Epithelial cell of proximal tubule (primary cell): ENCODE results near the gene CHCHD4. TPM values are rescaled to one million over a fixed set of nuclear protein-coding genes. Genes with fewer than 3 reads are reported as not detected.

Source experiments
- DNase-seq: peaks from one replicate; pipeline ENCODE4 v3.0.0-alpha.2; 2011; ENCODE audit warnings: low read depth
- H3K4me3 ChIP-seq: 2 replicates; pipeline ENCODE4 v1.5.1; 2011; ENCODE audit warnings: low read depth, mild to moderate bottlenecking, low read length
- total RNA-seq: library from RNA; depleted of rRNA; stranded (reverse); fragments of >200 nt; gene quantifications from 2 replicates; pipeline ENCODE4 v1.2.3, GENCODE V29; 2015
- TF ChIP-seq, protein P1 (sequence below): conservative IDR thresholded peaks from 2 replicates; pipeline ENCODE4 v1.5.1; 2012; ENCODE audit warnings: low read depth, mild to moderate bottlenecking, low read length

CHCHD4 gene
- total RNA-seq, 1 donor from 2014 or later: 16.5 TPM

DNA sequence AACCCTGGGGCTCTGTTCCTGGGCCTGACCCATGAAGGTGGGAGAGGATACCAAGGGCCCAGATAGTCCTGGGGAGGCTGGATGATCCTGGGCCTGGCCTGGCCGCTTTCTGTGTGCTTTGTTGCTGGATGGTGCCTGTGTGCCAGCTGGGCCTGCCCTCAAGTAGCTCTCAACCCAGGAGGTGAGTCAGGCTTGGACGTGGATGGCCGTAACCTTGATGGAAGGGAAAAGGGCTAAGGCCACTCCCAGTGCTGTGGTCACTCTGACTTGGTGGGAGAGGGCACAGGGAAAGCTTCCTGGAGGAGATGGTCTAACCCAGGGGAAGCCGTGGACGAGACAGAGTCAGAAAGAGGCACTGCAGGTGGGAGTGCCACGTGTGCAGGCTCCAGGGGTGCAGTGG is 9.6 kb upstream of the CHCHD4 start:
- no peak for DNase-seq
- TF ChIP-seq, protein P1, sequence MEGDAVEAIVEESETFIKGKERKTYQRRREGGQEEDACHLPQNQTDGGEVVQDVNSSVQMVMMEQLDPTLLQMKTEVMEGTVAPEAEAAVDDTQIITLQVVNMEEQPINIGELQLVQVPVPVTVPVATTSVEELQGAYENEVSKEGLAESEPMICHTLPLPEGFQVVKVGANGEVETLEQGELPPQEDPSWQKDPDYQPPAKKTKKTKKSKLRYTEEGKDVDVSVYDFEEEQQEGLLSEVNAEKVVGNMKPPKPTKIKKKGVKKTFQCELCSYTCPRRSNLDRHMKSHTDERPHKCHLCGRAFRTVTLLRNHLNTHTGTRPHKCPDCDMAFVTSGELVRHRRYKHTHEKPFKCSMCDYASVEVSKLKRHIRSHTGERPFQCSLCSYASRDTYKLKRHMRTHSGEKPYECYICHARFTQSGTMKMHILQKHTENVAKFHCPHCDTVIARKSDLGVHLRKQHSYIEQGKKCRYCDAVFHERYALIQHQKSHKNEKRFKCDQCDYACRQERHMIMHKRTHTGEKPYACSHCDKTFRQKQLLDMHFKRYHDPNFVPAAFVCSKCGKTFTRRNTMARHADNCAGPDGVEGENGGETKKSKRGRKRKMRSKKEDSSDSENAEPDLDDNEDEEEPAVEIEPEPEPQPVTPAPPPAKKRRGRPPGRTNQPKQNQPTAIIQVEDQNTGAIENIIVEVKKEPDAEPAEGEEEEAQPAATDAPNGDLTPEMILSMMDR: no peak
- H3K4me3 ChIP-seq: no peak overlapping the region

DNA sequence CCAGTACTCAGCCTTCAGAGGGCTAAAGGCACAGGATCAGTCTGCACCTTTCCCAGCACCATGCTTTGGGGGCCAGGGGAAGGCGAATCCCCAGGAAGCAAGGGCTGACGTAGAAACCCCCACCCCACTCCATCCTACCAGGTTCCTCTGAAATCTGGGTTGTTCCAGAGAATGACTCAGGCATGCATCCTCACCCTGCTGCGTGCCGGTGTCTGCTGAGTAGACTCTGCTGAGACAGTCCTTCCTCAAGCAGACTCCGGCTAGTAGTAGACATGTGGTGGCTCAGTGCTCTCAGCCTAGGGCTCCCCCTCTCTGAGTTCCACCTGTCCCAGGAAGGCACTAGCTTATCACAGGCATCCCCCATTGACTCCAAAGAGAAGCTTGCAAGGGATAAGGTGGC is 9.2 kb upstream of the CHCHD4 start:
- DNase-seq: no peak
- no peak overlapping the region for H3K4me3 ChIP-seq
- TF ChIP-seq, protein P1: no peak

DNA sequence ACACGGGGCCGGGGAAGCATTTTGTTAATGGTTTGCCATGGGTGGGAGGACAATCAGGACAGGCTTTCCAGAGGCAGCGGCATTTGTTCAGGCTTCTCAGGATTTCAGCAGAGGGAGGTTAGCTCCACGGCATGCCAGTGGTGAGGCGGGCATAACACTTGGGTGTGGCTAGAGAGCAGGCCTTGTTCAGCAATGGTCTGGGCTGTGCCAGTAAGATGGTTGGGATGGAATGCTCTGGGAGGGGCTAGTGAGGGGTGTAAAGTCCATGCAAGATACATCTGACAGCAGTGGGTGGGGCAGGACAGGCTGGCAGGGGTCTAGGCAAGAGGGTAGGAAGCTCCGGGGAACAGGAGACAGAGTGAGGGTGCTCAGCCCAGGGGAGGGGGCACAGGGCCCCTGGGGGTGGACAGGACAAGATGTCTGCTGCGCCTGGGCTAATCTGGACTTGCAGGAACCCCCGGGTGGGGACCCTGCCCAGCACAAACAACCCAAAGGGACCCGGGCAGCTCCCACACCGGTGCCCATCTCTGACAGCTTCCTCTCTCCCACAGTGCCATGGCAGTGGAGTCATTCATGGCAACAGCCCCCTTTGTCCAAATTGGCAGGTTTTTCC is 8.6 kb upstream of the CHCHD4 start:
- H3K4me3 ChIP-seq: no peak overlapping the region
- no peak for DNase-seq
- TF ChIP-seq, protein P1: no peak

DNA sequence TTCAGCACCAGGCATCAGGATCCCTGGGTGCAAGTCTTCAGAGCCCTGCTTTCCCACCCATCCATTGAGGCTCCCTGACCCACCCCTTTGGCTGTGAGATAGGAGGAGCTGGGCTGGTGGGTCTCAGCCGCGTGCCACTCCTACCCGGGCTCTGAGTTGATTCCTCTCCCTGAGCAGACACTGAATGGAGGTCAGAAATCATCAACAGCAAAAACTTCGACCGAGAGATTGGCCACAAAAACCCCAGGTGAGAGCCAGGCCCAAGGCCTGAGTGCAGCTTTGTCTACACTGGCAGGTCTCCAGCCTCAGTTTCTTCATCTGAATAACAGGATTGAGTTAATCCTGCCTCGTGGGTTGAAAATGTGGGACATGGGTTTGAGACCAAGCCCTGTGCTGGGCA is 8.0 kb upstream of the CHCHD4 start:
- TF ChIP-seq, protein P1: no peak
- no peak for DNase-seq

DNA sequence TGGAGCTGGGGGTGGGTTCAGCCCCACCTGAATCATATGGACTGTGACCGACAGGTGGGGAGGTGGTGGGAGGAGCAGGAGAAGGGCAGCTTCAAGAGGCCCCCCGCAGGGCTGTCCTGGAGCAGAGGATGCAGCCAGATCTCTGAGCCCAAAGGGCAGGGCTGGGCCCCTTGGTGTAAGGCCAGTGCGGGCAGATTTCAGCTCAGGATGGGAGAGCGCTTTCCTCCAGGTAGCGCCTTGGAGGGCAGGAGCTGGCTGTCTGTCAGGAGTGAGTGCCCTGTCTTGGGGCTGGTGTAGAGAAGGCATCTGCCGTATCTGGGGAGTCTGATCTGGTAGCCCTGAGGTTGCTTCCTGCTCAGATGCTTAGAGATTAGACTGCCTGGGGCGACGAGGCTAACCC is 7.5 kb upstream of the CHCHD4 start:
- no peak overlapping the region for H3K4me3 ChIP-seq
- no peak for DNase-seq
- TF ChIP-seq, protein P1: no peak

More for the DNA sequence above, 8.0 kb upstream of the CHCHD4 start:
- no peak overlapping the region for H3K4me3 ChIP-seq

DNA sequence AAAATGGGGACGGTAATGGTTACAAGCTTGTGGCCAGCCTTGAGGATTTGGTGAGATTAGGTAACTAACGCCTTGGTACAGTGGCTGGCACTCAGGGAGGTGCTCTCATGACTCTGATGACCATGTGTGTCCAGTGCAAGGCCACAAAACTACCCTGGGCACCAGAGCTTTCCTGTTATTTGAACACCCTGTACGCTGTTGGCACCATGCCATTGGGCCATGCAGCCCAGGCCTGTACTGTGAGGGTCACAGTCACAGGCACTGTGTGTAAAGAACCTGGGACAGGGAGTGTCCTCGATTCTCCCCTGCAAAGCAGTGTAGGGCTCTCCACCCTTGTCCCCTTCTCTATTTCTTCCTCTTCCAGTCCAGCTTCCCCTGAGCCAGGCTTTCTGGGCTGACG is 6.5 kb upstream of the CHCHD4 start:
- TF ChIP-seq, protein P1: no peak
- no peak overlapping the region for H3K4me3 ChIP-seq
- DNase-seq: no peak

DNA sequence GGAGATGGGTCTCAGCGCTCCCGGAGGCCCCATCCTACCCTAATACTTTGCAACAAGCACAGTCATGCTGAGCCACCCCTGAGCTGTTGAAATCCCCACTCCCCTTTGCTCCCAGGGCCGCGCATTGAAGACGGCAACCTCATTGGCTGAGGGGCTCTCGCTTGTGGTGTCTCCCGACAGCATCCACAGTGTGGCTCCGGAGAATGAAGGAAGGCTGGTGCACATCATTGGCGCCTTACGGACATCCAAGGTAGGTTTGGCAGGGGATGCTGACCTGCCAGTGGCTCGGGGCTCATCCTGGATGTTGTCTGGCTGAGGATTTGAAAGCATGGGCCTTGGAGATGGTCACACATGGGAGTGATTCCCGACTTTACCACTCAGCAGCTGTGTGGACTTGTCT is 6.0 kb upstream of the CHCHD4 start:
- DNase-seq: no peak
- TF ChIP-seq, protein P1: no peak
- no peak overlapping the region for H3K4me3 ChIP-seq
